Ascending aorta (tissue), 2 donors: ENCODE data around the gene DTNB. TPM values are rescaled to one million over a fixed set of nuclear protein-coding genes. Genes with fewer than 3 reads are reported as not detected.

ENCODE experiments used
- DNase-seq, 2 donors: peaks; one replicate each; pipeline ENCODE4 v3.0.0-alpha.2; 2019; ENCODE audit warnings: low spot score in 2 of 2
- H3K27ac ChIP-seq, 2 donors: fragments of 200-600 bp; sonication (generic); one replicate each; pipeline ENCODE4 v1.5.1; 2016 to 2017; ENCODE audit warnings: mild to moderate bottlenecking in 1 of 2
- H3K27me3 ChIP-seq: fragments of 200-600 bp; sonication (generic); one replicate; pipeline ENCODE4 v1.5.1; 2017
- H3K36me3 ChIP-seq, 2 donors: fragments of 200-600 bp; sonication (generic); one replicate each; pipeline ENCODE4 v1.5.1; 2016
- H3K4me1 ChIP-seq, 2 donors: fragments of 200-600 bp; sonication (generic); one replicate each; pipeline ENCODE4 v1.5.1; 2016 to 2017; ENCODE audit warnings: mild to moderate bottlenecking in 1 of 2
- H3K4me3 ChIP-seq, 2 donors: fragments of 200-600 bp; sonication (generic); one replicate each; pipeline ENCODE4 v1.5.1; 2016 to 2017; ENCODE audit warnings: mild to moderate bottlenecking in 1 of 2
- H3K9me3 ChIP-seq, 2 donors: fragments of 200-600 bp; sonication (generic); one replicate each; pipeline ENCODE4 v1.5.1; 2016
- CTCF ChIP-seq, 3 experiments: fragments of 200-600 bp in 2 of 3; fragments of 450-650 bp in 1 of 3; sonication (generic) in 2 of 3; IDR thresholded peaks; one replicate each; pipeline ENCODE4 v1.5.1; 2016 to 2019; ENCODE audit warnings: antibody characterized with exemption in 3 of 3, mild to moderate bottlenecking in 1 of 3, moderate library complexity in 1 of 3
- intact Hi-C: fragments of 100-400 bp; cut with DNase I; formaldehyde crosslinking; loops from one replicate; pipeline ENCODE4 v1.15.1; 2023
- total RNA-seq: library from RNA; depleted of rRNA; stranded (reverse); fragments of >200 nt; gene quantifications from one replicate; pipeline ENCODE4 v1.1.0, GENCODE V29; 2016

DTNB gene
- total RNA-seq, 1 donor from 2014 or later = 22.7 TPM

GRCh38 chr2:25460261-25460905, 213.0 kb downstream of the DTNB start:
- TF ChIP-seq CTCF (IDR thresholded peaks at IDR 0.05) = no peak
- DNase-seq = no peak
- H3K27me3 ChIP-seq = no peaks in the 10 kb centered on the region
- intact Hi-C loops = no loop called here
- H3K36me3 ChIP-seq = no peaks in the 10 kb centered on the region
- H3K4me3 ChIP-seq = no peak overlapping the region
- no peak overlapping the region for H3K27ac ChIP-seq
- no peaks in the 10 kb centered on the region for H3K4me1 ChIP-seq
- H3K9me3 ChIP-seq = no peaks in the 10 kb centered on the region

GRCh38 chr2:25454824-25455611, 218.4 kb downstream of the DTNB start:
- Histone ChIP-seq H3K4me1 (peaks cover 0 to 3% of the 10 kb centered on the region in 2 donors), H3K36me3 (no peaks in the 10 kb centered on the region), H3K27me3 (no peaks in the 10 kb centered on the region), H3K4me3 (no peak overlapping the region), H3K9me3 (no peaks in the 10 kb centered on the region), H3K27ac (no peak overlapping the region)
- intact Hi-C loops = no loop called here
- no peak for TF ChIP-seq CTCF (IDR thresholded peaks at IDR 0.05)
- DNase-seq = no peak

- H3K4me1 ChIP-seq = peaks cover 0 to 3% of the 10 kb centered on the region in 2 donors
- no peak overlapping the region for H3K4me3 ChIP-seq
- intact Hi-C loops = no loop called here
- DNase-seq = no peak
- no peaks in the 10 kb centered on the region for H3K36me3 ChIP-seq
- TF ChIP-seq CTCF (IDR thresholded peaks at IDR 0.05) = no peak
- no peaks in the 10 kb centered on the region for H3K9me3 ChIP-seq
- no peak overlapping the region for H3K27ac ChIP-seq
- H3K27me3 ChIP-seq = no peaks in the 10 kb centered on the region
These were observed 220.0 kb downstream of the DTNB start for GRCh38 chr2:25453199-25453905.

DNA sequence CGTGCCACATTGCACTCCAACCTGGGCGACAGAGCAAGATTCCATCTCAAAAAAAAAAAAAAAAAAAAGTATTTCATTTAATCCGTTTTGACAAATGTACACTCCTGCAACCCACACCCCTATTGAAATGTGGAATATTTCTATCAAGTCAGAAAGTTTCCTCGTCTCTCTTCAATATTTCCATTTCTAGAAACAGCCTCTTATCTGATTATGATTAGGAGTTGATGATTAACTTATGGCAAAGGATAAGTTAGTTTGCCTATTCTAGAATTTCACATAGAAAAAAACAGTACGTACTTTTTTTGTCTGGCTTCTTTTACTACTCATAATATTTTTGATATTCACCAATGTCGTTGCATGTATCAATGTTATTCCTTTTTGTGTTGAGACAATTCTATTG, 224.6 kb downstream of the DTNB start:
- no peaks in the 10 kb centered on the region for H3K9me3 ChIP-seq
- DNase-seq = no peak
- H3K27ac ChIP-seq = no peak overlapping the region
- TF ChIP-seq CTCF (IDR thresholded peaks at IDR 0.05) = no peak
- peaks cover 0 to 3% of the 10 kb centered on the region in 2 donors for H3K4me1 ChIP-seq
- H3K36me3 ChIP-seq = no peaks in the 10 kb centered on the region
- intact Hi-C loops = no loop called here
- H3K4me3 ChIP-seq = no peak overlapping the region
- no peaks in the 10 kb centered on the region for H3K27me3 ChIP-seq

GRCh38 chr2:25447018-25447417, 226.4 kb downstream of the DTNB start:
- intact Hi-C loops = no loop called here
- H3K27me3 ChIP-seq = no peaks in the 10 kb centered on the region
- no peak for DNase-seq
- no peaks in the 10 kb centered on the region for H3K4me1 ChIP-seq
- H3K36me3 ChIP-seq = no peaks in the 10 kb centered on the region
- no peak for TF ChIP-seq CTCF (IDR thresholded peaks at IDR 0.05)
- no peak overlapping the region for H3K4me3 ChIP-seq
- H3K27ac ChIP-seq = no peak overlapping the region
- H3K9me3 ChIP-seq = no peaks in the 10 kb centered on the region
